ENCODE data around the gene PLCL2.

- TF ChIP-seq POLR2A (IDR thresholded peaks at IDR 0.05; ENCODE audit: low read depth, low read length) (no peak), POU2F2 (IDR thresholded peaks at IDR 0.05; ENCODE audit: low read depth, low read length) (no peak)
Measured at GRCh38 chr3:17035966-17036365, 151.2 kb downstream of the PLCL2 start.
